ENCODE measurements around the gene SLC9A8.

DNA sequence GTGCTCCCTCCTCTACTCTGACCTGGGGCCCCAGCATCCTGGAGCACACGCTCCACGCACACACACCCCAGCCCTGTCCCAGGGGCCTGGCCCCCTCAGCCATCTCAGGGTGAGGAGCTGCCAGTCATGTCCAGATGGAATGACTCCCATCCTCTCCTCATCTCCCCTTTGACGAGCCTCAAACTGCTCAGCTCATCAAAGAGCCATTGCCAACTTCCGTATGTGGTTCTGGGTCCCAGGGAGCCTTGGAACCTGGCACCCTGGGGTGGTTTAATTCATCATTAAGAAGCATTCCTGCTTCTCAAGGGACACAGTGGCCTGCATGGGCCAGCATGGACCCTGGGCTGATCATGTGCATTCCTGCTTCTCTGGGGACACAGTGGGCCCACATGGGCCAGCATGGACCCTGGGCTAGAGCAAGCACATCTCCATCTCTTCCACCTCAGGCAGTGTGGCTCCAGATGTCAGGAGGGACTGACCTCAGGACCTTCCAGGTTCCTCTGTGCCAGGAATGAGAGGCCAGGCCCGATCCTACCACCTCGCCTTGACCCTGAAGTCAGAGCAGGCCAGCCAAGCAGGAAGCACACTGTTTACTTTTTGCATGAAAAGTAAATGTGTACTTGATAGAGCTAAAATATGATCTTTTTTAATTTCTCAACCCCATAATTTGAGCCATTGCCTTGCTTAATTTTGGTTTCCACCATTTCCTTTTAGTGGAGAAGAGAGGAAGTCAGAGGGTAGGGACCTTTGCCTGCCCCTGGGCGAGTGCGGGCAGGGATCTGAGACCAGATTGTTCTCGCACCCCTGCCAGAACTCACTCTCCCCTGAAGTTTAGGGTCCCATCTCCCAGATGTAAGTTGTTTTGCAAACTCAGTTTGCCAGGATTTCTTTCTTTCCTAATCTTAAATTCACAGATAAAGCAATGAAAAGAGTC is 76.6 kb downstream of the SLC9A8 start:
- TF ChIP-seq POLR2A (IDR thresholded peaks at IDR 0.05) = no peak
- TF ChIP-seq, protein P1, sequence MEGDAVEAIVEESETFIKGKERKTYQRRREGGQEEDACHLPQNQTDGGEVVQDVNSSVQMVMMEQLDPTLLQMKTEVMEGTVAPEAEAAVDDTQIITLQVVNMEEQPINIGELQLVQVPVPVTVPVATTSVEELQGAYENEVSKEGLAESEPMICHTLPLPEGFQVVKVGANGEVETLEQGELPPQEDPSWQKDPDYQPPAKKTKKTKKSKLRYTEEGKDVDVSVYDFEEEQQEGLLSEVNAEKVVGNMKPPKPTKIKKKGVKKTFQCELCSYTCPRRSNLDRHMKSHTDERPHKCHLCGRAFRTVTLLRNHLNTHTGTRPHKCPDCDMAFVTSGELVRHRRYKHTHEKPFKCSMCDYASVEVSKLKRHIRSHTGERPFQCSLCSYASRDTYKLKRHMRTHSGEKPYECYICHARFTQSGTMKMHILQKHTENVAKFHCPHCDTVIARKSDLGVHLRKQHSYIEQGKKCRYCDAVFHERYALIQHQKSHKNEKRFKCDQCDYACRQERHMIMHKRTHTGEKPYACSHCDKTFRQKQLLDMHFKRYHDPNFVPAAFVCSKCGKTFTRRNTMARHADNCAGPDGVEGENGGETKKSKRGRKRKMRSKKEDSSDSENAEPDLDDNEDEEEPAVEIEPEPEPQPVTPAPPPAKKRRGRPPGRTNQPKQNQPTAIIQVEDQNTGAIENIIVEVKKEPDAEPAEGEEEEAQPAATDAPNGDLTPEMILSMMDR (IDR thresholded peaks at IDR 0.05) = no peak
- TF ChIP-seq EP300 (IDR thresholded peaks at IDR 0.05) = no peak

Data from tibial nerve (tissue), 4 donors.